ENCODE measurements around the gene ERFL.
"Not testable (repeated sequence)": the region's sequence is repeated elsewhere in the genome, so short reads cannot be mapped to it uniquely, and the experiment has no call there.

ERFL gene

DNA sequence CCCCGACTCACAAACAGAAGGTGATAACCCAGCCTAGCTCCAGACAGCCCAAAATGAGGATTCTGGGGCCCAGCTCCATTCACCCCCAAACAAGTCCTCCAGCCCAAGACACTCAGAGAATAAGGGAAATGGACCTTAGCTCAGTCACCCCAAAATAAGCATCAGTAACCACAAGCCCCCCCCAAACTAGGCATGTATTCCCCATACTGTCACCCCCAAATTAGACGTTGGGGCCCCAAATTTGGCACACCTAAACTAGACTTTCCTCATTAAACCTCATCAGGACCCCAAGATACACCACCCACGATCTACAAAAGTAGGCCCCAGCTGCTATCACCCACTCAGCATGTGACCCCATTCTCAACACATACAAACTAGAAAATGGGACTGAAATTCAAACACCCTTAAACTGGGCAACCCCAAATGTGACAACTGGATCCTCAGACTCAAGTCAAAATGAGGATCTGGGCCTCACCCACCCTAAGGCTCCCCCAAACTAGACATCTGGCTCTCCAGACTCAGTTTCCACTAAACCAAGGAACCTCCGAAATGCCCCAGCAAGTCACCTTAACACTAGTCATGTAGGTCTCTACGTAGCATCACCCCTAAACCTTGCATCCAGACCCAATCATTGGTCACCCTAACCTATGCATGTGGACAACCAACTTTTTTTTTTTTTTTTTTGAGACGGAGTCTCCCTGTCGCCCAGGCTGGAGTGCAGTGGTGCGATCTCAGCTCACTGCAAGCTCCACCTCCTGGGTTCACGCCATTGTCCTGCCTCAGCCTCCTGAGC, 13.4 kb upstream of the ERFL start:
- DNase-seq (ENCODE audit: low read depth) = no peak

DNA sequence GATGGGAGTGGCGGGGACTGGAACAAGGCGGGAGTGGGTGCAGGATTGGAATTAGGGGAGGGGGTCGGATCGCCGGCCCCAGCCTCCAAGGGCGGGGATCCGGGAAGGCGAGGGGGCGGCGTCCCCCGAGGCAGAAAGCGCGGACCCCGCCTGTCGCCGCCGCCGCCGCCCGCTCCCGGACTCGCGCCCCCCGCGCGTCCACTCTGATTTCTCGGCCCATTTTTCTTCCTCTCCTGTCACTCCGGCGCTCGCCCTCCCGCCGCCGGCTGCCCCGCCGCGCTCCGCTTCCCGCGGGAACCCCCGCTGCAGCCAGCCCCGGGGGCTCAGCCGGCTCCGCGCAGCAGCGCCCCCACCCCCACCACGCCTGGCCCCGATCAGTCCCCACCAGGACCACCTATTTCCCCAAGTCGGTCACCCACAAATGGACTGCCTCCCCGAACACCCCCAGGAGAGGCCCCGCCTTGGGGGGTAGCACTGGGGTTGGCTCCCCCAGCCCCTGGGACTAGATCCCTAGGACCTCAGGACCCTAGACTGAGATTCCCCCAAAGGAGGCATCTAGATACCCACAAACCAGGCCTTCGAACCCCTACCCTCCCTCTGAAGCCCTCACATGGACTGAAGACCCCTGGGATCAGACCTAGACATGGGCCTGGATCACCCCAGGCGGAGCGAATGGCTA, 12.6 kb upstream of the ERFL start:
- DNase-seq (ENCODE audit: low read depth) = no peak

DNA sequence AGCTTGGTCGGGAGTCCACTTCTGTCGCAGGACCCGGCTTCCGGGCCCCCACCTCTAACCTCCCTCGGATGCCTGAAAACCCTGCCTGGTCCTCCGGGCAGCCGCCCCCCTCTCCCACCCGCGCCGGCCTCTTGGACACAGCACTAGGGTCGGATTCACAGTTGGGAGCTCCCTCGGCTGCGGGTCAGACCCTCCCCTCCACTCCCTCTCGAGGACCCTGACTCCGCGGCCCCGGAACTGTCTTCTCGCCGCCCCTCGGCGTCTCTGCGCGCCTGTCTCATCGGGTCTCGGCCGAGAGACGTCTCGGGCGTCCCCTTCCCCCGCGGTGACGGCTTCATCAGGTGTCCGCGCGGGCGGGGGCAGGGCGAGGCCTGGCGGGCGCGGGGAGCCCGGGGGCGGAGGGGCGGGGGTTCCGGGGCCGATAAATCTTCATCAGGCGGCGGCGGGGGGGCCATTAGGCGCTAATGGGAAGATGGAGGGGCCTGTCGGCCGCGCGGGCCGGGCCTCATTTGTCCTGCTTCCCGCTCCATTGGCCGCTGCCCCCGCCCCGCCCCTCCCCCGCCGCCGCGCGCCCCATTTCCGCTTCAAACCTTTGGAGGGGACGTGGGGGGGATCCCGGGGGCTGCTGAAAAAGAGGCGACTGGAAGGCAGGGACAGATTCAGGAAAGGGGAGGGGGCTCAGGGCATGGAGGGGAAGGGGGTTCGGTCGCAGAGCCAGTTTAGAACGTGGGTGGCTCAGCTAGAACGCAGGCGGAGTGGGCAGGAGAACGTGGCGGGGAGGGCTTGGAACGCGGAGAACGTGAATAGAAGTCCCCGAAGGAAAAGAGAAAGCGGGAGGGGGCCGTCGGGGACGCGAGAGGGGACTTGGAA, 11.8 kb upstream of the ERFL start:
- DNase-seq (ENCODE audit: low read depth) = no peak

DNA sequence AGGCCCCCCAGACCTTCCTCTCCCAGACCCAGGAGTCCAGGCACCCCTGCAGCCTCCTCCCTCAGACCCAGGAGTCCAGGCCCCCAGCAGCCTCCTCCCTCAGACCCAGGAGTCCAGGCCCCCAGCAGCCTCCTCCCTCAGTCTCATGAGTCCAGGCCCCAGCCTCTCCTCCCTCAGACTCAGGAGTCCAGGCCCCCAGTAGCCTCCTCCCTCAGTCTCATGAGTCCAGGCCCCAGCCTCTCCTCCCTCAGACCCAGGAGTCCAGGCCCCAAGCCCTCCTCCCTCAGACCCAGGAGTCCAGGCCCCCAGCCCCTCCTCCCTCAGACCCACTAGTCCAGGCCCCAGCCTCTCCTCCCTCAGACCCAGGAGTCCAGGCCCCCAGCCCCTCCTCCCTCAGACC, 11.0 kb upstream of the ERFL start:
- not testable (repeated sequence) for DNase-seq (ENCODE audit: low read depth)

DNA sequence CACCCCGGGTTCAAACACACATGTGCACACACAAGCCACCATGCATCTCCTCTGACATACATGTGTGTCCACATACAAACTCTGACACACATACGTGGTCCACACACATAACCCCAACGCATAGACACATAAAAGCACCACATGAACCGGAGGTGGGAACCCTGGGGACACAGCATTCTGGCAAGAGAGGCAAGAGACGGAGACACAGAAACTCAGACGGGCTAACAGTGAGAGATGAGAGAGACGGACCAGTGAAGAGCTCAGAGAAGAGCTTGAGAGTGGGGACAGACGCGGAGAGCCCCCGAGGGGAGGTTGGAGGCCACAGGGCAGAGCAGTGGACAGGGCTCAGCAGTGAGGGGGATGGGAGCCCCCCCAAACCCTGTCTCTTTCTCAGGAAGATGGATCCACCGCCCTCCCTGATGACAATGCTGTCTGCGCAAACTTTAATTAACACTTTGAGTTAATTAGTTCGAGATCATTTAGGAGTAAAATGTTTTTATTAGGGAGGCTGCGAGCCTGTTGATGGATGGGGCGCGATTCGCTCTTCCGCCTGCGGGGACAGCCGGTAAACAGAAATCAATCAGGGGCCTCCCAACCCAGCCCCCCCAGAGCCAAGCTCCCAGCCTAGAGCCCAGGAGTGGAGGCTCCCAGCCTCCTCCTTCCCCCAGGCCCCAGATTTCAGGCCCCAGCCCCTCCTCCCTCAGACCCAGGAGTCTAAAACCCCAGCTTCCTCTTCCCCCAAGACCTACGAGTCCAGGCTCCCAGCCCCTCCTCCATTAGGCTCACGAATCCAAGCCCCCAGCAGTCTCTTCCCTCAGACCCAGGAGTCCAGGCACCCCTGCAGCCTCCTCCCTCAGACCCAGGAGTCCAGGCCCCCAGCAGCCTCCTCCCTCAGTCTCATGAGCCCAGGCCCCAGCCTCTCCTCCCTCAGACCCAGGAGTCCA, 9.5 kb upstream of the ERFL start:
- no peak for DNase-seq (ENCODE audit: low read depth)

DNA sequence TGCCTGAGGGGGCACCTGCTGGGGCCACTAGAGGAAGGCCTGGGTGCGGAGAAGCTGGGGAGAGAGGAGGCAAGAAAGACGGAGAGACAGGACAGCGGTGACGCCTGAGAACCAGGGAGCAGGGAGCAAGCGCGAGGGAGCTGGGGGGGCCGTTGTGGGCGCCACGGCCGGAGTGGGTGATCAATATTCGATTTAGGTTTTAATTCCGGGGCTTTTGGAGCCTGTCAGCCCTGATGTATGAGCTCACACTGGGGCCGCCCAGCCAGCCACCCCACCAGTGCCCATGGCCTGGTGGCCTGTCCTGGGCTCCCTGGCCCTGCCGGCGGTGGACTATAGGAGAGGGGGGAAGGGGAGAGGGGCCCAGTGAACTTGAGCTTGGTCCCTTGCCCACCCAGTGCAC, 8.7 kb upstream of the ERFL start:
- no peak for DNase-seq (ENCODE audit: low read depth)

DNA sequence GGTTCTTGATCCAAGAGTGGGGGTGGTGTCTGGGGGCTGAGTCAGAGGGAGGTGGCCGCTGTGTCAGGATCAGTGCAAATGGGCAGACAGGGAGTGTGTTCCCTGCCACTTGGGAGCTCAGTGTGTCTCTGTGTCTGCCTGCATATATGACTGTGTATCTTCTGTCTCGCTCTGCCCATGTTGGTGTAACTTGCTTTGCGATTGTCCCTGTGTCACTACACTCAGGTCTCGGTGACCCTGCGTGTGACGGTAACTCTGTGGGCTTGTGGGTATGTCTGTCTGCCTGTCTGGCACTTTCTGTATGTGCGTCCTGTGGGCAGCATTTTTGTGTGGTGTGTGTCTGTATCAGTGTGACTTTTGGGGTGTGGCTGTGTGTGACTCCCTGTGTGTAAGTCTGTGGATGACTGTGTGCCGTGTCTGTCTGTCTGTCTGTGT, 8.2 kb upstream of the ERFL start:
- DNase-seq (ENCODE audit: low read depth) = no peak

DNA sequence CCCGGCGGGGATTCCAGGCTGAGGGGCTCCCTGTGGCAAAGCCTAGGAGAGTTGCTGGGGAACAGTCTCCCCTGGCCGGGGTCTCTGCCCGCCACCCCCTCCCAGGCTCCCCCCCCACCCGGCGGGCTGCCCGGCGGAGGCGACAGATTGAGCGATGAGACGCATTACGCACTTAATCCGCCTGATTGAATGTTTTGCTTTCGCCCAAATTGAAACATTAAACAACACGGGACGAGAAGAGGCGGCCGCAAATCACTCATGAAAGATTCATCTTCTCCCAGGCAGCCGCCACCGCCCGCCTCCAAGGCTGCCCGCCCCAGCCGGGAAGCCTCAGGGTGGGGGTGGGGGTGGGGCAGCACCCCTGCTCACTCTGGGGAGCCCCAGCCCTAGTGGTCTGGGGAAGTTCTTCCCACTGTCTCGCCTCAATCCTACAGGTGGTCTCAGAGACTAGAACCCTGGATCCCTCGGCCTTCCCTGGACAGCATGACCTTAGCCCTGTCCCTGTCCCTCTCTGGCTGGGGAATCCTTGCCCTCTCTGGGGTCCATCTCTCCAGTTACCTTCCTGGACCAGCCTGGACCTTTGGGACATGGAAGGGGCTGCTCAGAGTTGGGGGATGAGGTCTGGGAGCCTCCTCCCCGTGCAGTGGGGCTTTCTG, 7.6 kb upstream of the ERFL start:
- no peak for DNase-seq (ENCODE audit: low read depth)

DNA sequence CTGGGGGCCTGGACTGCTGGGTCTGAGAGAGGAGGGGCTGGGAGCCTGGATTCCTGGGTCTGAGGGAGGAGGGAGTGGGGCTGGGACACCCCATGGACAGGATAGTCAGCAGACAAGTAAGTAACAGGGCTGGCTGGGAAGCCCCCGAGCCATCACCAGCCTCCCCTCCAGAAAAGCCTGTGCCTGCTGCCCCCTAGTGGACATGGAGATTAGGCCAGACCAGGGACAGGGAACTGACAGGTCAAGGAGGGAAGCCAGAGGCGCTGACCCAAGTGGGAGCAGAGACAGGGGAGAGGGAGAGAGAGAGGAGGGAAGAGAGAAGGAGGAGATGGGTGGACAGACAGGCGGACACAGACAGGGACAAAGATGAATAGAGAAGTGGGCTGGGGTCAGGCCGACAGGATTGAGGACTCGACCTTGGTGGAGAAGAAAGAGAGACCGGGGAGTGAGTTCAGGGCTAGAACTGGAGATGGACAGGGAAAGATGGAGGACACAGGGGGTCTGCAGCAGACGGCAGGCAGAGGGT, 6.7 kb upstream of the ERFL start:
- no peak for DNase-seq (ENCODE audit: low read depth)

DNA sequence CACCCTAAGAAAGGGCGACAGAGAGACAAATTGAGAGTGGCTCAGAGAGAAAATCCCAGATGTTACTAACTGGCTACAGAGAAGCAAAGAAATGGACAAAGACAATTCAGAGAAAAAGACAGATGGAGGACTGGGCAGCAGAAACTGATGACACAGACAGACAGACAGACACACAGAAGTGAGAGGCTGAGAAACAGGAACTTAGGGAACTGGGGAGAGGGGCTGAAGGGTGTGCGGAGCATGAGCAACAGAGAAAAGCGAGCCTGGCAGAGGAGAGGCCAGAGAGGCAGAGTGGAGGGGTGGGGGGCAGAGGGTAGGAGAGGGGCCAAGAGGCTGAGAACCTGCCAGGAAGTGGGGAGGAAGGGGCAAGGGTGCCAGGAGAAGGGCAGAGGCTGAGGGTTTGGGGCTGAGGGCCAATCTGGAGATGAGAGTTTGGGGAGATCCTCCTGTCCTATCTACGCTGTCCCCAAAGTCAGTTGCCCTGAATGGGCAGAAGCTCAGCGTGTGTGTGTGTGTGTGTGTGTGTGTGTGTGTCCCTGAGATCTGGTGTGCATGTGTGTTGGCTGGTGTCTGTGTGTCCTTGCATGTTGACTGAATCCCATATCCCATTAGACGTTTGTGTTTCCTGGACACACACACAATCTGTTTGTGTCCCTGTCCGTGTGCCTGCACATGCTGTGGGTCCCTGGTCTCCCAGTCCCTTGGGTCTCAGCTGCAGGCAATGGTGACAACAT, 5.6 kb upstream of the ERFL start:
- DNase-seq (ENCODE audit: low read depth) = no peak

DNA sequence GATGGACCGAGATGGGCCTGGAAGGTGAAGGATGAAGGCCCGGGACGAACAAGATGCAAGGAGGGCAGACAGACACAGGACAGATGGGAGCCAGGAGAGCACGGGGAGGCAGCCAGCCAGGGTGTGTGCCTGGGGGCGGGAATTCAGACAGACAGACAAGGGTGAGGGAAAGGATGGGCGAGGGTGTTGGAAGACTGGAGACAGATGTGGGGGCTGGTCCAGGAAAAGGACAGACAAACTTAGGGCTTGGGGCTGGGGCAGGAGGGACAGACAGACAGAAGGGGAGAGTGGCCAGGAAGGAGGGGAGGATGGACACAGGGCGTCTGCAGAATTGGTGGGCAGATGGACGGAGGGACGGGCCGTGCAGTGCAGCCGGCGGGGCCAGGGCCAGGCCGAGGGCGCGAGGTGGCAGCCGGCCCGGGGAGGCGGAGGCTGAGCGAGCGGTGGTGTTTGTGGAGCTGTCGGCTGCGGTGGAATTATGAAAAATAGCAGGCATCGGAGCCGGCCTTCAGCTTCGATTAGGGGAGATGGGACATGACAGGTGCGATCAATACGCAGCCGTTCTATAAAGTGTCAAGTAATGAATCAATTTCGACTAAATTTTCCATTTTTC, 4.6 kb upstream of the ERFL start:
- no peak for DNase-seq (ENCODE audit: low read depth)

DNA sequence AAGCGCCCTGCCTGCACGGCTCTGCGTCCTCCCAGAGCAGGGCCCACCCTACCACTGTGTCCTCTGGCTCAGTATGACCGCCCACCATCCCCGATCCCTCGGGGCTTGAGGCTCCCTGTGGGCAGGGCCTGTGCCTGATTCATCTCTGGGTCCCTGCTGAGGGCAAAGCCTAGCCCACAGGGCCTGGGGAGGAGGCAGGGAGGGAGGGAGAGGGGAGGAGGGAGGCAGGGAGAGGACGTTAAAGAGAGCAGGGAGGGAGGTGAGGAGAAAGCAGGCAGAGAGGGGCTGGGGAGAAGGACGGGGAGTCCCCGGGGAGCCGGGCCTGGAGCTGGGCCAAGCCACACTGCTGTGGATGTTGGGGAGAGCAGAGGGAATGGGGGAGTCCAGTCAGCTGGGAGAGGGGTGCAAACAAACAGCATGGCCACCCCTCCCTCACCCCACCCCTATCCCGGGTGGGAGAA, 4.0 kb upstream of the ERFL start:
- no peak for DNase-seq (ENCODE audit: low read depth)

DNA sequence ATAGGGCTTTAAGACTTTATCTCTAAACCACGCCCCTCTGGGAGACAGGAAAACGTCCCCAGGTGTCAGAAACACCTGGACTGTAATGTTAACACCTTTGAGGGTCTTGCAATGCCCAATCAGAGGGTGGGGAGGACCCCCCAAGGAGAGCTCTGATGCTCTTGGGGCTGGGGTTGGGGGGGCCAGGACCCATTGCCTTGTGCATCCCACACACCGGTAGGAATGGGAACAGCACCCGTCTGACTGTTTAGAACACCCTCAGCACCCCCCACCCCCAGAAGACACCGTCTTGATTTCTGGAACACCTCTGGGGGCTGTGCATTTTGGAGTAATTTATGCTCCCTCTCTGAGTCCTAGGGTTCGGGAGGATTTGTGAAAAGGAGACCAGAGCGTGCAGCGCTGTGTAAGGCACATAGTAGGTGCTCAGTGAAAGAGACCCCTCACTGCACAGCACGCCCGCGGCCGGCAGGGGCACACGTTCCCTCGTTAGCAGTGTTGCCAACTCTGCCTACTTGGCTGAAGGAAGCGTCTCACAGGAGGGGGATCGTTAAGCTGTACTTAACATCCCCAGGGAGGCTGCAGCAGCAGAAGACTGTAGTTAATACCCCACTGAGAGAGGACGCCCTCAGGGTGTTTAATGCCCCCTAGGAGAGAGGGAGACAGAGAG, 2.8 kb upstream of the ERFL start:
- no peak for DNase-seq (ENCODE audit: low read depth)

DNA sequence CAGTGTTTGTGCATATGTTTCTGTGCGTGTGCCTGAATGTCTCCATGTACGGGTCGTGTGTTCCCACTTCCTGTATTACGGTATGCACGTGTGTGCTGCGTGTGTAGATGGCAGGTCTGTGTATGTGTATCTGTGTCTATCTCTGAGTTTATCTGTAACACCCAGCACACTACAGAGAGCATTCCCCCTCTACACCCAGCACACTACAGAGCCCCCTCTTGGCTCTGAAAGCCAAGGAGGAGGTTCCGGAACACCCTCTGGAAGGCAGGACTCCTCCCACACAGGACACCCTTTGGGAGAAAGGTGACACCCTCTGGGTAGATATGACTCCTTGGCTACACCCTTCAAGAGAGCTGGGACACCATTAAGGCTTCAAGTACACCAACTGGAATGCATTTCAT, 2.1 kb upstream of the ERFL start:
- no peak for DNase-seq (ENCODE audit: low read depth)

DNA sequence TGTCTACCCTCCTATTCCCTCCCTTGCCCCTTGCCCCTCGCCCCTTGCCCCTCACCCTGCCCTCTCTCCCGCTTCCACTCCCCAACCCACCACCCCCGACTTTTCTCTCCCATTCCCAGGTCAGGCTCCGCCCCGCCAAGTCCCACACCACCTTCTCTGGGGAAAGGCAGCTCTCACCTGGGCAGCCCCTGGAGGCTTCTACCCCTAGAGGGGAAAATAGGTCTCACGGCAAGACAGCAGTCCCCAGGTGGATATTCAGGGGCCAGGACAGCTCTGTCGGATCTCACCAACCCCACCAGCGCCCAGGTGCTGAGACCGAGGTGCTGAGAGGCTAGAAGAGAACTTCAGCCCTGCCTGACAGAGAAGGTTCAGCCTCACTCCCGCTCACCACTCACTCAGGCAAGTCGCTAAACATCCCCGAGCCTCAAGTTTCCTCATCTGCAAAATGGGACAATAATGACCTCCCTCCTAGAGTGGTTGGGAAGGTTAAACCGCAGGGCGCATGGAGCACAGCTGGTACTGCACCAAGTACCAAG, 1.4 kb upstream of the ERFL start:
- no peak for DNase-seq (ENCODE audit: low read depth)

DNA sequence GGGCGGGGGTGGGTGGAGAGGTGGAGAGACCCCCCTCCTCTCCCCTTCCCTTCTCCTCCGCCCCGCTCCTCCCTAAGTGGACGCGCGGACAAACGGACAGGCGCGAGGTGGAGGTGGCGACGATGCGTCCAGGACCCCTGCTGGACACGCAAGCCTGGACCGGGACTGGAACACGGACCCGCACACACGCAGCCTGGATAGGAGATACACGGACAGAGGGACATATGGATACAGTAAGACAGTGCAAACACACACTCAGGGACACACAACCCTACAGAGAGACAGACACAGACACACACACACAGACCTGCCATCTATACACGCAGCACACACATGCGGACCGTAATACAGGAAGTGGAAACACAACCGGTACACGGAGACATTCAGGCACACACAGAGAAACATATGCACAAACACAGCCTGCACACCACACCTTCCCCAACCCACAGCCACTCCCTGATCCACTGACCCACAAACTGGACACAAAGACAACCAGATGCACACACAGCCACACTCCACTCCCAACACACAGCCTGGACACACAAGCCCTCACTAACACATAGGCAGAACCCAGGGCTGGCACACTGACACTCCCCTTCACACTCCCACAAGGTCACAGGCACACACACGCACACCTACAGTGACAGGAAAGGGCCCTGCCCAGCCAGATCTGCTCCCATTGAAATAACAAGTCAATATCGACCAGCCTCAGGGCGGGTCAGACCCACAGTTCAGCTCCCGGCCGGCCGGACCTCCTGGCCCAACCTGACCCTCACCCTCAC, 696 bp upstream of the ERFL start:
- DNase-seq (ENCODE audit: low read depth) = no peak

DNA sequence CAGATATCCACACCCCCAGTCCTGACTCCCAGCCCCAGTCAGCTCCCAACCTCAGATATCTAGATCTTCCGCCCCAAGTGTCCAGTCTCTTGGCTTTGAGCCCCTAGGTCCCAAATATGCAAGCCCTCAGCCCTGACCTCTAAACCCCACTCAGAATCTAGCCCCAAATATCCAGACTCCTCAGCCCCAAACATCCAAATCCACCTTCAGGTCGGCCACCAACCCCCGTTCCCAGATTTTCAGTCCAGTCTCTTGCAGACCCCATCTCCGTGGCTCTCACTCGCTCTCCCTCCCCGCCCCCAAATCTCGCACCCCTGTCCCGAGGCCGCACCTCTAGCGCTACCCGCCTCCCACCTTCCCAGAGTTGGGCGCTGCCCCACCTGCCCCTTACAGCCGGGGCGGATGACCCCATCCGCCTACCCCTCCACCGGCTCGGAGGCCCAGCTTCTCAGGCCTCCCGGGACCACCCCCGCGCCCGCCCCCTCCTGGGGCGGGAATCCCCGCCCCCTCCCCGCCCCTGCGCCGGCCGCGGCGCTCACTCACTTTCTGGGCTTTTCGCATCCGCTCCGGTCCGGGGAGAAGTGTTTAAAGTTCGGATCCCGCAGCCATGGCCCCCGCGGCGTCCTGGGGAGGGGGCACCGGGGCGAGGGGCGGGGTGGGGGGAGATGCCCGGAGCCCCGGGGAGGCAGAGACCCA, 604 bp downstream of the ERFL start:
- no peak for DNase-seq (ENCODE audit: low read depth)

Measured in CMK (cell line).